WTC11 (cell line): ENCODE results near the gene LGSN. TPM values are rescaled to one million over a fixed set of nuclear protein-coding genes. Genes with fewer than 3 reads are reported as not detected.

ENCODE experiments used
- ATAC-seq: fragments of 200-7000 bp; cut with Tn5 transposase; 2 replicates; pipeline ENCODE4 v1.10.0; 2021; ENCODE audit warnings: mild to moderate bottlenecking, moderate library complexity
- CTCF ChIA-PET: fragments of 300-600 bp; sonication (Branson Sonifier 250); formaldehyde crosslinking; loops from one replicate; lab custom pipeline; 2021; ENCODE audit warnings: antibody characterized with exemption; lab: Charles Lee
- POLR2A ChIA-PET: fragments of 350-600 bp; sonication (Branson Sonifier 250); formaldehyde crosslinking; loops from one replicate; lab custom pipeline; 2021; ENCODE audit warnings: antibody characterized with exemption; lab: Charles Lee
- DNase-seq: peaks from one replicate; pipeline ENCODE4 v3.0.0; 2021; ENCODE audit warnings: low spot score
- H3K27ac Mint-ChIP-seq: 2 replicates; pipeline ENCODE4 v1.8.0; 2021; ENCODE audit warnings: mixed read lengths
- H3K27me3 Mint-ChIP-seq: 2 replicates; pipeline ENCODE4 v1.8.0; 2021; ENCODE audit warnings: low read depth, mild to moderate bottlenecking, moderate library complexity, mixed read lengths
- H3K36me3 Mint-ChIP-seq: 2 replicates; pipeline ENCODE4 v1.8.0; 2021; ENCODE audit warnings: mixed read lengths
- H3K4me1 Mint-ChIP-seq: 2 replicates; pipeline ENCODE4 v1.8.0; 2022; ENCODE audit warnings: mixed read lengths
- H3K4me3 Mint-ChIP-seq: 2 replicates; pipeline ENCODE4 v1.8.0; 2021; ENCODE audit warnings: mild to moderate bottlenecking, moderate library complexity, mixed read lengths
- H3K9me3 Mint-ChIP-seq: 2 replicates; pipeline ENCODE4 v1.8.0; 2021; ENCODE audit warnings: mixed read lengths
- AFF4 ChIP-seq: sonication (generic); formaldehyde crosslinking; IDR thresholded peaks from 2 replicates; pipeline ENCODE4 v1.8.1; 2023; ENCODE audit warnings: mild to moderate bottlenecking, missing genetic modification reagents, borderline replicate concordance
- AR ChIP-seq: fragments of 250-450 bp; sonication (Bioruptor Pico); IDR thresholded peaks from 2 replicates; pipeline ENCODE4 v1.9.0; 2021; ENCODE audit warnings: mild to moderate bottlenecking
- ATF1 ChIP-seq: sonication (generic); formaldehyde crosslinking; IDR thresholded peaks from 2 replicates; pipeline ENCODE4 v1.8.1; 2023; ENCODE audit warnings: mild to moderate bottlenecking, moderate library complexity, missing genetic modification reagents
- CTCF ChIP-seq: fragments of 200-600 bp; IDR thresholded peaks from 2 replicates; pipeline ENCODE4 v1.8.0; 2022; ENCODE audit warnings: antibody characterized with exemption
- E2F5 ChIP-seq: sonication (generic); formaldehyde crosslinking; IDR thresholded peaks from 2 replicates; pipeline ENCODE4 v1.8.1; 2022; ENCODE audit warnings: mild to moderate bottlenecking, moderate library complexity, missing genetic modification reagents
- EMX1 ChIP-seq: fragments of 250-450 bp; sonication (Bioruptor Pico); IDR thresholded peaks from 2 replicates; pipeline ENCODE4 v1.8.0; 2021; ENCODE audit warnings: mild to moderate bottlenecking
- GRHL2 ChIP-seq: fragments of 250-450 bp; sonication (Bioruptor Pico); IDR thresholded peaks from 2 replicates; pipeline ENCODE4 v1.8.0; 2022; ENCODE audit warnings: mild to moderate bottlenecking, moderate library complexity; ENCODE audit not compliant: insufficient replicate concordance, severe bottlenecking
- GTF2I ChIP-seq: fragments of 250-450 bp; sonication (Bioruptor Pico); conservative IDR thresholded peaks from 2 replicates; pipeline ENCODE4 v1.4.0; 2021; ENCODE audit warnings: mild to moderate bottlenecking
- HMGXB4 ChIP-seq: sonication (generic); formaldehyde crosslinking; IDR thresholded peaks from 2 replicates; pipeline ENCODE4 v1.8.1; 2023; ENCODE audit warnings: mild to moderate bottlenecking, moderate library complexity, missing genetic modification reagents
- JUN ChIP-seq: sonication (generic); formaldehyde crosslinking; IDR thresholded peaks from 2 replicates; pipeline ENCODE4 v1.8.0; 2023; ENCODE audit warnings: mild to moderate bottlenecking, missing genetic modification reagents
- MXD4 ChIP-seq: fragments of 250-450 bp; sonication (Bioruptor Pico); IDR thresholded peaks from 2 replicates; pipeline ENCODE4 v1.8.0; 2021; ENCODE audit warnings: mild to moderate bottlenecking, moderate library complexity, borderline replicate concordance
- SMAD4 ChIP-seq: sonication (generic); formaldehyde crosslinking; IDR thresholded peaks from 2 replicates; pipeline ENCODE4 v1.8.0; 2022; ENCODE audit warnings: mild to moderate bottlenecking, missing genetic modification reagents
- SP1 ChIP-seq: sonication (generic); formaldehyde crosslinking; conservative IDR thresholded peaks from 2 replicates; pipeline ENCODE4 v1.8.1; 2022; ENCODE audit warnings: missing genetic modification reagents
- TP53 ChIP-seq: sonication (generic); formaldehyde crosslinking; IDR thresholded peaks from 2 replicates; pipeline ENCODE4 v1.8.1; 2023; ENCODE audit warnings: mild to moderate bottlenecking, missing genetic modification reagents
- ZBTB43 ChIP-seq: sonication (generic); formaldehyde crosslinking; IDR thresholded peaks from 2 replicates; pipeline ENCODE4 v1.8.1; 2023; ENCODE audit warnings: mild to moderate bottlenecking, missing genetic modification reagents
- ZNF121 ChIP-seq: sonication (generic); formaldehyde crosslinking; IDR thresholded peaks from 2 replicates; pipeline ENCODE4 v1.8.0; 2023; ENCODE audit warnings: missing genetic modification reagents
- ZNF396 ChIP-seq: fragments of 250-450 bp; sonication (Bioruptor Pico); IDR thresholded peaks from 2 replicates; pipeline ENCODE4 v1.8.0; 2021; ENCODE audit warnings: mild to moderate bottlenecking, moderate library complexity, borderline replicate concordance
- ZNF416 ChIP-seq: fragments of 250-450 bp; sonication (Bioruptor Pico); IDR thresholded peaks from 2 replicates; pipeline ENCODE4 v1.9.0; 2021; ENCODE audit warnings: mild to moderate bottlenecking, inconsistent platforms
- ZSCAN18 ChIP-seq: fragments of 250-450 bp; sonication (Bioruptor Pico); IDR thresholded peaks from 2 replicates; pipeline ENCODE4 v2.1.2; 2022; ENCODE audit warnings: mild to moderate bottlenecking, moderate library complexity
- total RNA-seq: library from RNA; stranded (reverse); gene quantifications from 3 replicates; pipeline ENCODE4 v1.2.3, GENCODE V29; 2021

The LGSN gene
- total RNA-seq, 1 experiment from 2014 or later: 0.35 TPM

- H3K27me3 Mint-ChIP-seq: no peaks in the 10 kb centered on the region
- peaks cover 20% of the 10 kb centered on the region for H3K9me3 Mint-ChIP-seq
- ATAC-seq (no peak), DNase-seq (no peak)
- peaks cover 5% of the 10 kb centered on the region; the same call in 1 of the 2 replicates for H3K4me1 Mint-ChIP-seq
- no peak overlapping the region for H3K27ac Mint-ChIP-seq
- ChIA-PET POLR2A (interaction anchor here (0.6 kb wide), 1 partner anchor 237 kb away, joined by 3 read pairs; no protein-coding TSS in a partner anchor), CTCF (no interaction called here)
- no peaks in the 10 kb centered on the region for H3K36me3 Mint-ChIP-seq
- H3K4me3 Mint-ChIP-seq: no peak overlapping the region
- TF ChIP-seq ZNF416 (CRISPR knock-in tag): no peak
- TF ChIP-seq ZNF396 (CRISPR knock-in tag): no peak
- no peak for TF ChIP-seq SP1 (CRISPR knock-in tag)
- TF ChIP-seq ZBTB43 (CRISPR knock-in tag): no peak
- TF ChIP-seq CTCF: no peak
- no peak for TF ChIP-seq GTF2I (CRISPR knock-in tag)
- TF ChIP-seq ZSCAN18: no peak
- no peak for TF ChIP-seq EMX1 (CRISPR knock-in tag)
- TF ChIP-seq AR (CRISPR knock-in tag): no peak
- no peak for TF ChIP-seq TP53 (CRISPR knock-in tag)
These were observed 29.6 kb upstream of the LGSN start for GRCh38 chr6:63349401-63349800.

- no peaks in the 10 kb centered on the region for H3K27me3 Mint-ChIP-seq
- POLR2A ChIA-PET: interaction anchor here (0.6 kb wide), 1 partner anchor 236 kb away, joined by 3 read pairs; no protein-coding TSS in a partner anchor
- DNase-seq (no peak), ATAC-seq (no peak)
- no peak overlapping the region for H3K27ac Mint-ChIP-seq
- peaks cover 25% of the 10 kb centered on the region for H3K9me3 Mint-ChIP-seq
- H3K4me1 Mint-ChIP-seq: peaks cover 5% of the 10 kb centered on the region; the same call in 1 of the 2 replicates
- CTCF ChIA-PET: interaction anchor here (0.7 kb wide), 1 partner anchor 231 kb away, joined by 3 read pairs; no protein-coding TSS in a partner anchor
- H3K4me3 Mint-ChIP-seq: no peak overlapping the region
- H3K36me3 Mint-ChIP-seq: no peaks in the 10 kb centered on the region
- TF ChIP-seq GTF2I (CRISPR knock-in tag): no peak
- TF ChIP-seq HMGXB4 (CRISPR knock-in tag): no peak
- no peak for TF ChIP-seq ZNF121 (CRISPR knock-in tag)
- TF ChIP-seq CTCF: no peak
- TF ChIP-seq SMAD4: no peak
- no peak for TF ChIP-seq ATF1
- TF ChIP-seq JUN (CRISPR knock-in tag): no peak
- no peak for TF ChIP-seq AFF4 (CRISPR knock-in tag)
- TF ChIP-seq E2F5 (CRISPR knock-in tag): no peak
- no peak for TF ChIP-seq GRHL2 (CRISPR knock-in tag)
- TF ChIP-seq MXD4 (CRISPR knock-in tag): no peak
These were observed 29.1 kb upstream of the LGSN start for GRCh38 chr6:63348836-63349235.
